Head of caudate nucleus (tissue), 42 donors: ENCODE data around the gene BFSP1.

Source experiments
- DNase-seq, 42 donors: peaks; one replicate each; pipeline versions ENCODE4 v3.0.0 to v3.0.0-alpha.2; 2020 to 2021; ENCODE audit warnings: mixed read lengths in 7 of 42
- intact Hi-C: fragments of 100-400 bp; cut with DNase I; formaldehyde crosslinking; loops from one replicate; pipeline ENCODE4 v1.15.0; 2022

The BFSP1 gene

DNA sequence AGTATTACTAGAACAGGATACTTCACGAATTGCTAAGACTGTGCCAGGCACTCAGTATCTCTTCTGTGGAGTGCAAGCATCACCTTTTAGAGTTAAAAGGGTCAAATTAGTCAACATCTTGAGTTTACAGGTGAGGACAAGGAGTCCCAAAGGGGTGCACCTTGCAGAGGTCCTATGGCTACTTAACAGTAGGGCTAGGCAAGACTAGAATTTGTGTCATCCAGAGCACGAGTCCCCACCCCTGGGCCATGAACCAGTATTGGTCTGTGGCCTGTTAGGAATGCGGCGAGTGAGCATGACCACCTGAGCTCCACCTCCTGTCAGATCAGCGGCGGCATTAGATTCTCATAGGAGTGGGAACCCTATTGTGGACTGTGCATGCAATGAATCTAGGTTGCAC, 28.2 kb upstream of the BFSP1 start:
- intact Hi-C loops, result no loop called here
- DNase-seq, result no peak

DNA sequence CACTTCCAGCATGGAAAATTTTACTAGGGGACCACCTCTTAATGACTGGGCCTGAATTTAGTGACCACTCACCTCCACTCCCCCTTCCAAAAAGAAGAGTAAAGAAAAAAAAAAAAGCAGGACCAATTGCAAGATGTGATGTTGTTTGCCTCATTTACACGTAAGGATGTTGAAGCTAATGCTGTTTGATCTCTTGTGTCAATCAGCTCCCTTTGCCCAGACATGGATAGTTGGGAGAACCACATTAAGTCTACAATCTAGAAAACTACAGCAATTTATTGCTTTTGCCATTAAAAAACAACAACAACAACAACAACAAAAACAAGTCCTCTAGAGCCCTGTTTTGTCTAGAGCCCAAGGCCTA, 27.7 kb upstream of the BFSP1 start:
- no peak for DNase-seq
- intact Hi-C loops, result no loop called here

DNA sequence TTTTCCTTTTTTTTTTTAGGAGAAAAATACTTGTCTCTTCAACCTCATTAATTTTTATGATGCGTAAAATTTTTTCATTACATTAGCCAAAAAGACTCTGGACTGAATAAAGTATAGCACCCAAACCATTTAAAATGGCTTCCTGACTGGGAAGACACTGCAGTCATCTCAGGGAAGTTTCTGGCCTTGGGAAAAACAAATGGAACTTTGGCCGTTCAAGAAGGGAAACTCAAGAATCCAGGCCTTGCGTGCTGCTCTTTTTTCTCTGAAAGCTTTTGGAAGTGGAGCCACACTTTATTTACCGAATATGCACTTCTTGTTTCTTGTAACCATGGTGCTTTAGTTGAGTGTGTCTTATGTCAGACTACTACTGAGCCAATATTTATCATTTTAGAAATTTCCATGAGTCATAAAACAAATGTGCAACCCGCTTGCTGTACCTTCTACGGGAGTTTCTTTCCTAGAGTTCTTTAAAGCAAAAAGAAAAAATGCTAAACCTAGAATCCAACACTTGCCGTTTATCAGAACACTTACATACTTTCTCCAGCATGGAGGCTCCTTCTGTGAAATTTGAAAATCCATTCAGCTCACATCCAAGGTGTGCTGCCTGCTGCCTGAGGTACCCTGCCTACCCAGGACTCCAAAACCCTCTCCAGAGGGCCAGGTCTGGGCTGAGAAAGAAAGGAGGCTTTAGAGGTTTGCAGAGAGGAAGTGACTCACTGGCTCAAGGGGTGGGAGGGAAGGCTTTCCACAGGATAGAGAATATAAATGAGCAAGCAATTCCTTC, 27.2 kb upstream of the BFSP1 start:
- intact Hi-C loops, result no loop called here
- no peak for DNase-seq

GRCh38 chr20:17557675-17558006, 26.5 kb upstream of the BFSP1 start:
- no peak for DNase-seq
- intact Hi-C loops, result no loop called here

DNA sequence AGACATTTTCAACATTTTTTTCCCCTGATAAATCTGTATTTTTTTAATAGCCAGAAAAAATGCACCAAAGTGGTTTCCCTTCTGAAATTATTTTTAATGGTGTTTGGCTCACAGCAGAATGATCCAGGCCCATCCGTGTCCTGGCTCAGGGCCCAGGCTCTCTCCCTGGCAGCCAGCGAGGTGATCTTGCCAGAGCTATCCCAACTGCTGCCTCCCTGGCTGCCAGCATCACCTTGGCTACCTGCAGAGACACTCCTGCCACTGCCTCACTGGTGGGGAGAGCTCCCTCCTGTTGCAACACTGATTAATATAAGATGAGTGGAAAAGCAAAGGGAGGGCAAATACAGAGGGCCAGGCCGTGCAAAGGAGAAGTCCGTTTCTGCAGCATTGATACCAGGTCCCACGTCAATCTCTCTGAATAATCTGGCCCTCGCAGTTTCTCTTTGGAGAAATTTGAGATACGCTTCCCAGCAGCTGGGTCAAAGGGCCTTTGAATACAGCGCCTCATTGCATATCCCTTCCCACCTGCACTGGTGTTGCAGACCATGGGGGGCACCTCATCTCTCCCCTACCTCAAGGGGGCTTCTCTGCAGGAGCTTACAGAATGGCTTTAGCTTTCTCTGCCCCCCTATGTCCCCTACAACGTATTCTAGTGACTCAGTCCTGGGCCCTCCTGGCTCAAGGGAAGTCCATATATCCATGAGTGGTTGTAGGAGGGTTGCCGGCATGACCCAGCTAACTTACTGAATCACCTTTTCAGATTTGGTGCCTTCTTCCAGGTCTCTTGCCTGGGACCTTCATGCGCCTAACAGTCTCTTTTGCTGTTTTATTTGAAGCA, 25.9 kb upstream of the BFSP1 start:
- peak in 13 of 42 donors; percentile 10 to 48 (median 19) for DNase-seq
- intact Hi-C loops, result no loop called here

DNA sequence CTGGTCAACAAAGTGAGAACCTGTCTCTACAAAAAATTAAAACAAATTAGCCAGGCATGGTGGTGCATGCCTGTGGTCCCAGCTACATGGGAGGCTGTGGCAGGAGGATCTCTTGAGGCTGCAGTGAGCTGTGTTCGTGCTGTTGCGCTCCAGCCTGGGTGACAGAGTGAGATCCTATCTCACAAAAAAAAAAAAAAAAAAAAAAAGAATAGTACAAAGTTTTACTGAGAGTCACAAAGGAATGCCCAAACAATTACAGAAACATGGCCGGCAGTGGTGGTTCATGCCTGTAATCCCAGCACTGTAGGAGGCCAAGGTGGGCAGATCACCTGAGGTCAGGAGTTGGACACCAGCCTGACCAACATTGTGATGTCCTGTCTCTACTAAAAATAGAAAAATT, 23.9 kb upstream of the BFSP1 start:
- intact Hi-C loops, result no loop called here
- no peak for DNase-seq

- no peak for DNase-seq
- intact Hi-C loops, result no loop called here
Measured at GRCh38 chr20:17549131-17549530, 18.0 kb upstream of the BFSP1 start.

DNA sequence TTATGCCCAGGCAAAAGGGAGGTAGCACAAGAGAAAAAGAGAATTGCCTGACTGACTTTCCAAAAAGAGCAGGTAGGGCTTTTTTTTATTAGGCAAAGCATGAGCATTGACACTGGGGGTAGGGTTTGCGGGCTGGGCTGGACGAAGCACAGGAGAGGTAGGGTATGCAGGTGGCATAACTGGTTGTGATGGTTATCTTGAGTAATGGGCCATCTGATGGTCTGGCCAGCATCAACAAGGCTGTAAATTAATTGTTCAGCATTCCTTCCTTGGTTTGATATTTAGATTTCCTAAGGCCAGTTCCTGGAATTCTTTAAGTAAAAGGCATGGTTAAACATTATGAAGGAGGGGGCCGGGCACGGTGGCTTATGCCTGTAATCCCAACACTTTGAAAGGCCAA, 13.9 kb upstream of the BFSP1 start:
- DNase-seq, result no peak
- intact Hi-C loops, result no loop called here

DNA sequence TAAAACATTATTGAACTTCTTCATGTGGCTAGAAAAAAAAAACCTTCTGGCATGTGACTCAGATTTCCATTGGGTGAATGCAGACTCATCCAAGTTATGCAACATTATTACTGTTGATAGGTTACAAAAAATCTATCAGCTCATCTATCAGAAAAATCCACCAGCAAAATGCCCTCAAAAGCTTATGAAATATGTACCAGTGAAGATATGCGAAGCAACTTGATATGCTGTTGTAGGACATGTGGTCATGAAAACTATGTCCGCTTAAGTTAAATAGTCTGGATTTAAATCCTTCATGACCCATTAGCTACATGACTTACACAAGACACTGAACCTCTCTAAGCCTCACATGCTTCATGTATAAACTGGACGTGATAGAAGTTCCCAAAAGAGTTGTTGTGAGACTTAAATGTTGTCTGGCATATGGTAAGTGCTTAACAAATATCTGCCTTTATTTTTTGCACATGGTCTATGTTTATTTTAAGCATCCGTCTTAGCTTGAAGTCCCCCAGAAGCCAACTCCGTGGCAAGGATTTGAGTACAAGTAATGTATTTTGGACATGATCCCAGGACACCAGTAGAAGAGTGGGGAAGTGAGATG, 12.5 kb upstream of the BFSP1 start:
- intact Hi-C loops, result no loop called here
- no peak for DNase-seq

DNA sequence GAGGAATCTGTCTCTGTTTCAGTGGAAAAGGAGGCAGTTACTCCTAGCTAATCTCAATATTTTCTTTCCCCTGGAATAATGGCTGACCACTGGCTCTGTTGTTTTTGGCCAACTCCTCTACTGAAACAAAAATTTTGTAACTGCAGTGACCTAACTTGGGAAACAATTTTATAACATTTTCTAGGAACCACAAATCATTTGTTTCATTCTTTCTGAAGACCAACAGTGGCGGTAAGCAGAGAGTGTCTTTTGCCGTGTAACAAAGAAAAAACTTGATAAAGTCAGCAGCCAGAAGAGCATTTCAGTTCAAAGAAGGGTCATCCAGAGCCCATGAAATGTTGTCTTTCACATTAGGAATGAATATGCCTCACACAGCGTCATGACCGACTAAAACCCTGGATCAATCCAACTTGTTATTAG, 11.8 kb upstream of the BFSP1 start:
- peak in 1 of 42 donors; percentile 7 for DNase-seq
- intact Hi-C loops, result no loop called here

GRCh38 chr20:17542481-17542880, 11.3 kb upstream of the BFSP1 start:
- intact Hi-C loops, result no loop called here
- no peak for DNase-seq

DNA sequence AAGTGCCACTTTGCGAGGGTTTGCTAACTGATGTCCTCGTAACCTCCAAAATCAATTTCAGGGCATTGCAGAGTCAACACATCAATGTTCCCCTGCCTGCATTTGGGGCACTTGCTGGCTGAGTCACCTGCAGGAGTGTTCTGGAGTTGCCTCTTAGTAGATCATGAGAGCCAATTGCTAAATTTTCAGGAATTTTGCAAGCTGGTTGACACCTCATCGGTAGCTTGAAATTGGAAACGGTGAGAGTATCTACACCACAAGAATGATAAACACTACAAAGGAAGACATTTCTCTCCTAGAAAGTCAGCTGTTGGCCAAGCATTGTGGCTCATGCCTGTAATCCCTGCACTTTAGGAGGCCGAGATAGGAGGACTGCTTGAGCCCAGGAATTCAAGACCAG, 10.8 kb upstream of the BFSP1 start:
- intact Hi-C loops, result no loop called here
- DNase-seq, result no peak

GRCh38 chr20:17541596-17541995, 10.4 kb upstream of the BFSP1 start:
- intact Hi-C loops, result no loop called here
- DNase-seq, result no peak

- DNase-seq, result no peak
- intact Hi-C loops, result loop anchor here (5.0 to 10.0 kb wide), 2 partner anchors 79 to 356 kb away; no protein-coding TSS in a partner anchor
Measured at GRCh38 chr20:17538517-17539170, 7.5 kb upstream of the BFSP1 start.

GRCh38 chr20:17537959-17538358, 6.8 kb upstream of the BFSP1 start:
- DNase-seq, result no peak
- intact Hi-C loops, result loop anchor here (5.0 to 10.0 kb wide), 2 partner anchors 79 to 357 kb away; no protein-coding TSS in a partner anchor

DNA sequence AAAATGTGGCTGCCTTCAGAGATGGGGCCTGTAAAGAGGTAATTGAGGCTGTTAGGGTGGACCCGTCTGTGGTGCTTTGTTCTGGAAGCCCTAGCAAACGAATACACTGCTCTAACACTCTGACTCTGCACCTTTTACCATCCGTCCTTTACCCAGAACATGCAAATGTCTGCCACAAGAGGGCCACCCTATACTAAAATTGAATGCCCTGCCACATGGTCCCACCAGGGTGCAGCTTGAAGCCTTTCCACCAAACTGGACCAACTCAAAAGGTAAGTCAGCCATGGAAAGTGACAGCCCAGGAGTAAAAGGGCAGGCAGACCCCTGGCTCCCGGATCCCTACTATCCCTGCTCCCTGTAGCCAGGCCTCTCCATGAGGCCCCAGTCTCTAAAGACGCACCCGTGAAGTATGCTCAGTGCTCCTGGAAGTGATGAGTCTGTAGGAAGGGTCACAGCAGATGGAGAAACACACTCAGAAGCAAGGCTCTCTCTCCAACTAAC, 5.8 kb upstream of the BFSP1 start:
- intact Hi-C loops, result loop anchor here (5.0 to 10.0 kb wide), 2 partner anchors 80 to 358 kb away; no protein-coding TSS in a partner anchor
- DNase-seq, result peak; percentile 16 to 88 (median 71)

DNA sequence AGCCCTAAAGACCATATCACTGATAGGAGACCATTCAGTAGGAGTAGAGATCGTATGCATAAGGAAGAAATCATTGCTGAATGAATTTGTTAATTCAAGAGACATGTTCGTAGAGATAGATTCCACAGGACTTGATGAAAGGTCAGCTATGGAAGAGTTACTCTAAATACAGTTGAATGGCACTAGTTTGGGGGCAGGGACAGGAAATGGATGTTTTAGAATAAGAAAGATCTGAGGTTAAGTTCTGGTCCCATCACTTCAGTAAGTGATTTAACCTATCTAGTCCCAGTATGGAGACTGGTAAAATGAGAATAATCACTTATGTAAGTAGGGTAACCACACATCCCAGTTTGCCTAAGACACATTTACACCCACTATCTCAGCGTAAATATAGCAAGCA, 2.9 kb upstream of the BFSP1 start:
- DNase-seq, result no peak
- intact Hi-C loops, result loop anchor here (5.0 to 10.0 kb wide), 2 partner anchors 38 to 361 kb away; partner anchors contain the start of gene DSTN

DNA sequence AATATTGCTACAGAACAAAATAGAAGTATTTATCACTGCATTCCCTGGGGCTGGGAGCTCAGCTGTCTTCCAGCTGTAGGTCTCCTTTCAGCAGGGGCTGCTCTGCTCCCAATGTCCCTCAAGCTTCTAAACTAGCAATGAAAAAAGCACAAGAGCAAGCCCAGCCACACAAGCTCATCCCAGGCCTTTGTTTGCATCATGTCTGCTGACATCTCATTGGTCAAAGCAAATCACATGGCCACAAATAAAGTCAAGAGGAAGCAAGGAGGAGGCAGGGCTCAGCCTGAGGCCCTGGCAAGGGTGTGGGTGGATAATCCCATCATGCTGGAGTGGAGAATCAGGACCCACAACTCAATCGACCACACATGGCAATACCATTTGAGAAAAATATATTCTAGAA, 2.2 kb upstream of the BFSP1 start:
- intact Hi-C loops, result loop anchor here (5.0 to 10.0 kb wide), 2 partner anchors 39 to 361 kb away; partner anchors contain the start of gene DSTN
- DNase-seq, result peak in 23 of 42 donors; percentile 11 to 61 (median 33)

- intact Hi-C loops, result loop anchor here (5.0 to 10.0 kb wide), 2 partner anchors 41 to 363 kb away; partner anchors contain the start of gene DSTN
- DNase-seq, result peak in 1 of 42 donors; percentile 18
Measured at GRCh38 chr20:17531665-17532025, 466 bp upstream of the BFSP1 start.
